ENCODE data around the gene SEPTIN5.

- TF ChIP-seq CTCF (conservative IDR thresholded peaks at IDR 0.05; ENCODE audit: low read depth, low read length), result no peak
- no peak for TF ChIP-seq EZH2 (IDR thresholded peaks at IDR 0.05; ENCODE audit: borderline replicate concordance, low read depth, low read length, poor library complexity, severe bottlenecking)
Observed at GRCh38 chr22:19680911-19681862, 33.1 kb upstream of the SEPTIN5 start.

All from A673 (cell line).